K562 (cell line): Measurements from ENCODE around the gene ZNF774. TPM values are rescaled to one million over a fixed set of nuclear protein-coding genes. Genes with fewer than 3 reads are reported as not detected.
A peak's percentile ranks its signal among the peaks of the same experiment; 100 is the strongest.

Experiments
- ARID1B ChIP-seq: fragments of 450-650 bp; IDR thresholded peaks from 2 replicates; pipeline ENCODE4 v1.6.1; 2016; ENCODE audit warnings: antibody characterized with exemption, mild to moderate bottlenecking, inconsistent platforms
- BRF1 ChIP-seq: IDR thresholded peaks from 3 replicates; pipeline ENCODE4 v1.6.1; 2011; ENCODE audit warnings: borderline replicate concordance, mild to moderate bottlenecking; ENCODE audit not compliant: insufficient read length; ENCODE audit errors: extremely low read depth
- CBFA2T3 ChIP-seq: fragments of 450-650 bp; IDR thresholded peaks from 2 replicates; pipeline ENCODE4 v1.6.1; 2017
- GTF2E2 ChIP-seq: fragments of 200-800 bp; sonication (Bioruptor generic); IDR thresholded peaks from 2 replicates; pipeline ENCODE4 v1.6.1; 2016; ENCODE audit warnings: missing genetic modification characterization, missing compliant biosample characterization
- KLF13 ChIP-seq: fragments of 450-650 bp; IDR thresholded peaks from 2 replicates; pipeline ENCODE4 v1.6.1; 2016; ENCODE audit warnings: missing genetic modification characterization, low read depth, mild to moderate bottlenecking, missing compliant biosample characterization, moderate library complexity, borderline replicate concordance
- MYNN ChIP-seq, 2 experiments: sonication (generic); formaldehyde crosslinking in 1 of 2; IDR thresholded peaks; 2 replicates each; pipeline versions ENCODE4 v1.5.0 to v1.6.1; 2016 to 2020; ENCODE audit warnings: antibody characterized with exemption in 1 of 2, missing genetic modification reagents in 1 of 2
- NR1H2 ChIP-seq: sonication (generic); formaldehyde crosslinking; IDR thresholded peaks from 2 replicates; pipeline ENCODE4 v1.4.0; 2020; ENCODE audit warnings: mild to moderate bottlenecking, missing genetic modification reagents
- RHOXF2B ChIP-seq: fragments of 250-450 bp; sonication (Bioruptor Pico); conservative IDR thresholded peaks from 2 replicates; pipeline ENCODE4 v1.5.1; 2021
- SETDB1 ChIP-seq: IDR thresholded peaks from one replicate; pipeline ENCODE4 v1.6.1; 2012; ENCODE audit warnings: low read length, control low read depth, inconsistent platforms
- TEAD4 ChIP-seq, 2 experiments: sonication (generic) in 1 of 2; formaldehyde crosslinking in 1 of 2; IDR thresholded peaks; 2 replicates each; pipeline versions ENCODE4 v1.6.1 to v1.8.0; 2012 to 2022; ENCODE audit warnings: borderline replicate concordance in 1 of 2, inconsistent platforms in 1 of 2, low read length in 1 of 2, mild to moderate bottlenecking in 1 of 2, missing genetic modification reagents in 1 of 2
- TRIM24 ChIP-seq, 2 experiments: fragments of 450-650 bp; IDR thresholded peaks; 2 replicates each; pipeline ENCODE4 v1.6.1; 2016
- ZC3H4 ChIP-seq: sonication (generic); formaldehyde crosslinking; IDR thresholded peaks from 2 replicates; pipeline ENCODE4 v1.9.0; 2021; ENCODE audit warnings: missing genetic modification reagents, borderline replicate concordance
- polyA plus RNA-seq, 8 experiments: library from polyadenylated mRNA; depleted of rRNA in 4 of 8; stranded (reverse) in 5 of 8; unstranded in 3 of 8; fragments of >200 nt; fragmentation: Nextera tagmentation in 2 of 8; fragmentation: Illumina TruSeq in 1 of 8; extraction: Ambion mirVana in 2 of 8; extraction: Trizol in 1 of 8; gene quantifications; 2 replicates each; pipeline versions ENCODE4 v1.2.1 to v1.2.3, GENCODE V29; 2011 to 2014; ENCODE audit warnings: inconsistent platforms in 1 of 8, missing spikeins in 1 of 8
- total RNA-seq, 7 experiments: library from RNA; depleted of rRNA in 6 of 7; stranded (reverse); fragments of >200 nt in 6 of 7; fragmentation: Illumina TruSeq in 2 of 7; extraction: Trizol in 2 of 7; gene quantifications; 2 replicates each; pipeline versions ENCODE4 v1.2.1 to v1.2.3, GENCODE V29; 2011 to 2021; ENCODE audit warnings: low replicate concordance in 1 of 7
- TF ChIP-seq, protein P1 (sequence below): fragments of 200-800 bp; sonication (Bioruptor generic); IDR thresholded peaks from 2 replicates; pipeline ENCODE4 v1.6.1; 2017; ENCODE audit warnings: missing genetic modification characterization, missing compliant biosample characterization

The ZNF774 gene
- total and polyA plus RNA-seq, 9 of the 15 experiments (the other 6 are each of a cell fraction or from before 2014, with no cell fraction given), result 0.32 to 2.0 (median 1.2) TPM

GRCh38 chr15:90365414-90366055, 13.5 kb downstream of the ZNF774 start (continued):
- TF ChIP-seq NR1H2 (CRISPR knock-in tag), result no peak
- peak in 1 of 2 experiments; percentile 54; a peak in 2 of 4 replicates for TF ChIP-seq TRIM24 (IDR thresholded peaks at IDR 0.05)
- TF ChIP-seq, protein P1, sequence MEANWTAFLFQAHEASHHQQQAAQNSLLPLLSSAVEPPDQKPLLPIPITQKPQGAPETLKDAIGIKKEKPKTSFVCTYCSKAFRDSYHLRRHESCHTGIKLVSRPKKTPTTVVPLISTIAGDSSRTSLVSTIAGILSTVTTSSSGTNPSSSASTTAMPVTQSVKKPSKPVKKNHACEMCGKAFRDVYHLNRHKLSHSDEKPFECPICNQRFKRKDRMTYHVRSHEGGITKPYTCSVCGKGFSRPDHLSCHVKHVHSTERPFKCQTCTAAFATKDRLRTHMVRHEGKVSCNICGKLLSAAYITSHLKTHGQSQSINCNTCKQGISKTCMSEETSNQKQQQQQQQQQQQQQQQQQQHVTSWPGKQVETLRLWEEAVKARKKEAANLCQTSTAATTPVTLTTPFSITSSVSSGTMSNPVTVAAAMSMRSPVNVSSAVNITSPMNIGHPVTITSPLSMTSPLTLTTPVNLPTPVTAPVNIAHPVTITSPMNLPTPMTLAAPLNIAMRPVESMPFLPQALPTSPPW (CRISPR knock-in tag), result no peak
- TF ChIP-seq RHOXF2B (CRISPR knock-in tag), result no peak
- TF ChIP-seq ZC3H4 (CRISPR knock-in tag), result no peak
- TF ChIP-seq MYNN (IDR thresholded peaks at IDR 0.05), result no peak
- TF ChIP-seq MYNN (CRISPR knock-in tag; IDR thresholded peaks at IDR 0.05), result no peak
- TF ChIP-seq ARID1B, result peak; percentile 77
- no peak for TF ChIP-seq GTF2E2 (tag)
- no peak for TF ChIP-seq SETDB1
- no peak for TF ChIP-seq KLF13 (tag)
- TF ChIP-seq CBFA2T3, result peak; percentile 76
- TF ChIP-seq BRF1, result no peak
- peak; percentile 42; the same call in 1 of the 2 replicates for TF ChIP-seq TEAD4 (IDR thresholded peaks at IDR 0.05; ENCODE audit: low read length)
- no peak for TF ChIP-seq TEAD4 (CRISPR knock-in tag; IDR thresholded peaks at IDR 0.05; ENCODE audit: borderline replicate concordance)
